HCT116 (cell line): Measurements from ENCODE around the gene KIF5C. TPM values are rescaled to one million over a fixed set of nuclear protein-coding genes. Genes with fewer than 3 reads are reported as not detected.

Experiments
- ATAC-seq: fragments of 200-7000 bp; cut with Tn5 transposase; 2 replicates; pipeline ENCODE4 v1.9.1; 2020; ENCODE audit warnings: mild to moderate bottlenecking, moderate library complexity
- BruUV-seq: library from RNA; stranded (reverse); fragments of 400-500 nt; replicated peaks from 2 replicates; lab custom pipeline; 2021; lab: Mats Ljungman, UMichigan
- CTCF ChIA-PET: fragments of 300-600 bp; sonication (Branson Sonifier 250); formaldehyde crosslinking; loops from one replicate; lab custom pipeline; 2021; ENCODE audit warnings: antibody characterized with exemption; lab: Charles Lee
- POLR2A ChIA-PET: fragments of 300-600, 350-600 bp; sonication (Branson Sonifier 250); formaldehyde crosslinking; loops from one replicate; lab custom pipeline; 2021; ENCODE audit warnings: antibody characterized with exemption; lab: Charles Lee
- RAD21 ChIA-PET, 2 experiments: fragments of 300-600 bp; sonication (Branson Sonifier 250); formaldehyde crosslinking; loops; one replicate each; lab custom pipeline; 2023; ENCODE audit warnings: low total read pairs in 2 of 2; ENCODE audit not compliant: uncharacterized antibody in 2 of 2, unreplicated experiment in 2 of 2, low non-redundant PET in 1 of 2; lab: Charles Lee
- DNase-seq: peaks from one replicate; pipeline ENCODE4 v3.0.0-alpha.2; 2010; ENCODE audit warnings: low read depth, low spot score
- H2AFZ ChIP-seq: fragments of 200-600 bp; shearing (Covaris generic), sonication (generic); 2 replicates; pipeline ENCODE4 v1.6.1; 2017; ENCODE audit warnings: low read depth, mixed run types, mixed read lengths, antibody characterized with exemption, low read length; ENCODE audit not compliant: poor library complexity, severe bottlenecking
- H3K27ac ChIP-seq: 2 replicates; pipeline ENCODE4 v1.5.1; 2012; ENCODE audit warnings: low read depth, low read length
- H3K27me3 ChIP-seq: fragments of 200-600 bp; sonication (generic); 2 replicates; pipeline ENCODE4 v1.6.1; 2016; ENCODE audit warnings: mixed run types, low read length, mixed read lengths; ENCODE audit not compliant: insufficient read depth
- H3K36me3 ChIP-seq, 2 experiments: fragments of 200-500 bp in 1 of 2; fragments of 200-600 bp in 1 of 2; sonication (Bioruptor generic) in 1 of 2; sonication (generic) in 1 of 2; 2 replicates each; pipeline versions ENCODE4 v1.5.1 to v1.6.1; 2014 to 2016; ENCODE audit warnings: low read length in 2 of 2, inconsistent platforms in 1 of 2, mixed read lengths in 1 of 2, mixed run types in 1 of 2; ENCODE audit not compliant: insufficient read depth in 2 of 2, control insufficient read depth in 1 of 2
- H3K4me1 ChIP-seq, 2 experiments: fragments of 200-600 bp in 1 of 2; sonication (generic) in 1 of 2; 2 replicates each; pipeline versions ENCODE4 v1.5.1 to v1.6.1; 2012 to 2017; ENCODE audit warnings: low read length in 2 of 2, inconsistent platforms in 1 of 2, mild to moderate bottlenecking in 1 of 2, mixed read lengths in 1 of 2, mixed run types in 1 of 2, moderate library complexity in 1 of 2; ENCODE audit not compliant: insufficient read depth in 2 of 2, control insufficient read depth in 1 of 2
- H3K4me2 ChIP-seq: fragments of 200-600 bp; sonication (generic); 2 replicates; pipeline ENCODE4 v1.6.1; 2017; ENCODE audit warnings: mixed run types, low read length, mixed read lengths
- H3K4me3 ChIP-seq, 2 experiments: fragments of 200-600 bp in 1 of 2; sonication (generic) in 1 of 2; replicated peaks in 1 of 2; 2 replicates each; pipeline ENCODE4 v1.5.1; 2011 to 2016; ENCODE audit warnings: low read length in 2 of 2, control low read depth in 1 of 2, low read depth in 1 of 2, mild to moderate bottlenecking in 1 of 2, mixed read lengths in 1 of 2, mixed run types in 1 of 2
- H3K79me2 ChIP-seq: fragments of 200-600 bp; sonication (generic); 2 replicates; pipeline ENCODE4 v1.6.1; 2017; ENCODE audit warnings: mild to moderate bottlenecking, mixed run types, low read length, moderate library complexity, mixed read lengths; ENCODE audit not compliant: insufficient read depth
- H3K9ac ChIP-seq: fragments of 200-600 bp; sonication (generic); 2 replicates; pipeline ENCODE4 v1.6.1; 2016; ENCODE audit warnings: low read length, mixed read lengths
- H3K9me2 ChIP-seq: fragments of 200-600 bp; sonication (generic), shearing (Covaris generic); 2 replicates; pipeline ENCODE4 v1.6.1; 2017; ENCODE audit warnings: mixed run types, mild to moderate bottlenecking, moderate library complexity; ENCODE audit not compliant: insufficient read depth
- H3K9me3 ChIP-seq, 2 experiments: fragments of 200-500 bp in 1 of 2; fragments of 200-600 bp in 1 of 2; sonication (Bioruptor generic) in 1 of 2; sonication (generic) in 1 of 2; 2 replicates each; pipeline ENCODE4 v1.6.1; 2014 to 2017; ENCODE audit warnings: low read length in 2 of 2, mixed read lengths in 2 of 2, inconsistent platforms in 1 of 2, low read depth in 1 of 2, mild to moderate bottlenecking in 1 of 2, mixed run types in 1 of 2, moderate library complexity in 1 of 2; ENCODE audit not compliant: control insufficient read depth in 1 of 2, insufficient read depth in 1 of 2
- H4K20me1 ChIP-seq: fragments of 200-600 bp; sonication (generic), shearing (Covaris generic); 2 replicates; pipeline ENCODE4 v1.6.1; 2017; ENCODE audit warnings: mixed run types, mild to moderate bottlenecking, moderate library complexity; ENCODE audit not compliant: insufficient read depth
- CEBPB ChIP-seq: IDR thresholded peaks from 2 replicates; pipeline ENCODE4 v1.6.1; 2012; ENCODE audit warnings: low read depth
- EZH2 ChIP-seq: fragments of 200-600 bp; sonication (generic); IDR thresholded peaks from 2 replicates; pipeline ENCODE4 v1.6.1; 2017; ENCODE audit warnings: antibody characterized with exemption, mixed run types
- EZH2phosphoT487 ChIP-seq: fragments of 200-600 bp; IDR thresholded peaks from 2 replicates; pipeline ENCODE4 v1.6.1; 2018; ENCODE audit warnings: antibody characterized with exemption, borderline replicate concordance
- FOSL1 ChIP-seq: IDR thresholded peaks from 2 replicates; pipeline ENCODE4 v1.6.1; 2012; ENCODE audit warnings: low read depth
- JUND ChIP-seq: IDR thresholded peaks from 2 replicates; pipeline ENCODE4 v1.6.1; 2012
- POLR2A ChIP-seq: IDR thresholded peaks from 2 replicates; pipeline ENCODE4 v1.7.0; 2011; ENCODE audit warnings: borderline replicate concordance; ENCODE audit not compliant: insufficient read depth, insufficient read length; ENCODE audit errors: extremely low read depth
- POLR2AphosphoS5 ChIP-seq: IDR thresholded peaks from 2 replicates; pipeline ENCODE4 v1.6.1; 2011; ENCODE audit warnings: mild to moderate bottlenecking, low read depth, low read length, moderate library complexity
- YY1 ChIP-seq: IDR thresholded peaks from 2 replicates; pipeline ENCODE4 v1.6.1; 2011; ENCODE audit warnings: low read length, low read depth, moderate library complexity, mild to moderate bottlenecking; ENCODE audit not compliant: insufficient replicate concordance; ENCODE audit errors: extremely low read depth
- ZNF274 ChIP-seq: fragments of 200-500 bp; sonication (Bioruptor generic); IDR thresholded peaks from 2 replicates; pipeline ENCODE4 v1.6.1; 2014; ENCODE audit warnings: mild to moderate bottlenecking, low read depth, low read length, inconsistent platforms
- intact Hi-C: fragments of 100-400 bp; cut with micrococcal nuclease; formaldehyde crosslinking; loops from 2 replicates; pipeline ENCODE4 v1.10.0; 2022
- total RNA-seq: library from RNA; stranded (reverse); gene quantifications from one replicate; pipeline ENCODE4 v1.2.1, GENCODE V29; 2021; ENCODE audit not compliant: unreplicated experiment
- TF ChIP-seq, protein P1 (sequence below): IDR thresholded peaks from 2 replicates; pipeline ENCODE4 v1.6.1; 2012; ENCODE audit warnings: low read depth
- TF ChIP-seq, protein P2 (sequence below), 3 experiments: fragments of 200-600 bp in 1 of 3; sonication (generic) in 1 of 3; IDR thresholded peaks in 2 of 3; conservative IDR thresholded peaks in 1 of 3; 2 replicates each; pipeline ENCODE4 v1.5.1; 2012 to 2017; ENCODE audit warnings: low read depth in 2 of 3, low read length in 2 of 3, antibody characterized with exemption in 1 of 3, borderline replicate concordance in 1 of 3, control low read depth in 1 of 3, mild to moderate bottlenecking in 1 of 3, mixed read lengths in 1 of 3, mixed run types in 1 of 3, moderate library complexity in 1 of 3; ENCODE audit not compliant: insufficient read depth in 1 of 3
- TF ChIP-seq, protein P3 (sequence below): IDR thresholded peaks from 2 replicates; pipeline ENCODE4 v1.6.1; 2011; ENCODE audit warnings: mild to moderate bottlenecking, low read length, moderate library complexity; ENCODE audit not compliant: insufficient replicate concordance; ENCODE audit errors: extremely low read depth
- TF ChIP-seq, protein P4 (sequence below): IDR thresholded peaks from 2 replicates; pipeline ENCODE4 v1.6.1; 2012
- TF ChIP-seq, protein P5 (sequence below): IDR thresholded peaks from 2 replicates; pipeline ENCODE4 v1.6.1; 2012

KIF5C gene
- total RNA-seq, 1 experiment from 2014 or later: 6.5 TPM

DNA sequence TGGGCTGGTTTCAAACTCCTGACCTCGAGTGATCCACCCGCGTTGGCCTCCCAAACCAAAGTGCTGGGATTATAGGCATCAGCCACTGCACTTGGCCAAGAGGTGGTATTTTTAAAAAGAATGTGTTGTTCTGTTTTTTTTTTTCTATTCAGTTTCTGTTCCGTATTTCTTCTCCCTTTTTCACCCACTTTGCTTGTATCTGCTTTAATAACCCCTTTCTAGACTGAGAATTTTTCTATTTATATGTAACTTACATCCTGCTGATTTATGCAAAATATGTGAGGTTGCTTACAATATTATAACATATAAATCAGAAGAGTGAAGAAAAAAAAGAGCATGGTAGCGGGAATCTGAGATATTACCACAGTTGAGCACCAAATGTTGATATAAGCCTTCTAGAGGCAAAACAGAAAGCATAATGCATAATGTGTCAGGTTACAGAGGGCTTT is 146.3 kb downstream of the KIF5C start:
- ChIA-PET CTCF (no interaction called here), RAD21 (interaction anchor here in 1 of 2 experiments (0.7 kb wide), 1 partner anchor 466 kb away, joined by 4 read pairs; no protein-coding TSS in a partner anchor), POLR2A (no interaction called here)
- Histone ChIP-seq H3K9me2 (no peaks in the 10 kb centered on the region), H3K36me3 (no peaks in the 10 kb centered on the region), H3K4me3 (no peak overlapping the region), H3K79me2 (no peaks in the 10 kb centered on the region), H3K27ac (no peak overlapping the region), H3K4me2 (no peak overlapping the region), H2AFZ (no peak overlapping the region), H3K9ac (no peak overlapping the region), H3K27me3 (no peaks in the 10 kb centered on the region), H3K4me1 (no peaks in the 10 kb centered on the region), H3K9me3 (no peaks in the 10 kb centered on the region), H4K20me1 (no peaks in the 10 kb centered on the region)
- no peak for ATAC-seq
- intact Hi-C loops: no loop called here
- DNase-seq: no peak
- BruUV-seq: no TSS peak
- TF ChIP-seq CEBPB (no peak), FOSL1 (no peak), POLR2A (no peak), EZH2phosphoT487 (no peak), YY1 (no peak), ZNF274 (no peak), POLR2AphosphoS5 (no peak), JUND (no peak), EZH2 (no peak)
- TF ChIP-seq, protein P1, sequence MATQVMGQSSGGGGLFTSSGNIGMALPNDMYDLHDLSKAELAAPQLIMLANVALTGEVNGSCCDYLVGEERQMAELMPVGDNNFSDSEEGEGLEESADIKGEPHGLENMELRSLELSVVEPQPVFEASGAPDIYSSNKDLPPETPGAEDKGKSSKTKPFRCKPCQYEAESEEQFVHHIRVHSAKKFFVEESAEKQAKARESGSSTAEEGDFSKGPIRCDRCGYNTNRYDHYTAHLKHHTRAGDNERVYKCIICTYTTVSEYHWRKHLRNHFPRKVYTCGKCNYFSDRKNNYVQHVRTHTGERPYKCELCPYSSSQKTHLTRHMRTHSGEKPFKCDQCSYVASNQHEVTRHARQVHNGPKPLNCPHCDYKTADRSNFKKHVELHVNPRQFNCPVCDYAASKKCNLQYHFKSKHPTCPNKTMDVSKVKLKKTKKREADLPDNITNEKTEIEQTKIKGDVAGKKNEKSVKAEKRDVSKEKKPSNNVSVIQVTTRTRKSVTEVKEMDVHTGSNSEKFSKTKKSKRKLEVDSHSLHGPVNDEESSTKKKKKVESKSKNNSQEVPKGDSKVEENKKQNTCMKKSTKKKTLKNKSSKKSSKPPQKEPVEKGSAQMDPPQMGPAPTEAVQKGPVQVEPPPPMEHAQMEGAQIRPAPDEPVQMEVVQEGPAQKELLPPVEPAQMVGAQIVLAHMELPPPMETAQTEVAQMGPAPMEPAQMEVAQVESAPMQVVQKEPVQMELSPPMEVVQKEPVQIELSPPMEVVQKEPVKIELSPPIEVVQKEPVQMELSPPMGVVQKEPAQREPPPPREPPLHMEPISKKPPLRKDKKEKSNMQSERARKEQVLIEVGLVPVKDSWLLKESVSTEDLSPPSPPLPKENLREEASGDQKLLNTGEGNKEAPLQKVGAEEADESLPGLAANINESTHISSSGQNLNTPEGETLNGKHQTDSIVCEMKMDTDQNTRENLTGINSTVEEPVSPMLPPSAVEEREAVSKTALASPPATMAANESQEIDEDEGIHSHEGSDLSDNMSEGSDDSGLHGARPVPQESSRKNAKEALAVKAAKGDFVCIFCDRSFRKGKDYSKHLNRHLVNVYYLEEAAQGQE: no peak
- TF ChIP-seq, protein P2, sequence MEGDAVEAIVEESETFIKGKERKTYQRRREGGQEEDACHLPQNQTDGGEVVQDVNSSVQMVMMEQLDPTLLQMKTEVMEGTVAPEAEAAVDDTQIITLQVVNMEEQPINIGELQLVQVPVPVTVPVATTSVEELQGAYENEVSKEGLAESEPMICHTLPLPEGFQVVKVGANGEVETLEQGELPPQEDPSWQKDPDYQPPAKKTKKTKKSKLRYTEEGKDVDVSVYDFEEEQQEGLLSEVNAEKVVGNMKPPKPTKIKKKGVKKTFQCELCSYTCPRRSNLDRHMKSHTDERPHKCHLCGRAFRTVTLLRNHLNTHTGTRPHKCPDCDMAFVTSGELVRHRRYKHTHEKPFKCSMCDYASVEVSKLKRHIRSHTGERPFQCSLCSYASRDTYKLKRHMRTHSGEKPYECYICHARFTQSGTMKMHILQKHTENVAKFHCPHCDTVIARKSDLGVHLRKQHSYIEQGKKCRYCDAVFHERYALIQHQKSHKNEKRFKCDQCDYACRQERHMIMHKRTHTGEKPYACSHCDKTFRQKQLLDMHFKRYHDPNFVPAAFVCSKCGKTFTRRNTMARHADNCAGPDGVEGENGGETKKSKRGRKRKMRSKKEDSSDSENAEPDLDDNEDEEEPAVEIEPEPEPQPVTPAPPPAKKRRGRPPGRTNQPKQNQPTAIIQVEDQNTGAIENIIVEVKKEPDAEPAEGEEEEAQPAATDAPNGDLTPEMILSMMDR (IDR thresholded peaks at IDR 0.05 in 2 of 3, conservative IDR thresholded peaks at IDR 0.05 in 1 of 3; ENCODE audit: borderline replicate concordance in 1 of 3, insufficient read depth in 1 of 3, low read depth in 2 of 3, low read length in 2 of 3): no peak
- TF ChIP-seq, protein P3, sequence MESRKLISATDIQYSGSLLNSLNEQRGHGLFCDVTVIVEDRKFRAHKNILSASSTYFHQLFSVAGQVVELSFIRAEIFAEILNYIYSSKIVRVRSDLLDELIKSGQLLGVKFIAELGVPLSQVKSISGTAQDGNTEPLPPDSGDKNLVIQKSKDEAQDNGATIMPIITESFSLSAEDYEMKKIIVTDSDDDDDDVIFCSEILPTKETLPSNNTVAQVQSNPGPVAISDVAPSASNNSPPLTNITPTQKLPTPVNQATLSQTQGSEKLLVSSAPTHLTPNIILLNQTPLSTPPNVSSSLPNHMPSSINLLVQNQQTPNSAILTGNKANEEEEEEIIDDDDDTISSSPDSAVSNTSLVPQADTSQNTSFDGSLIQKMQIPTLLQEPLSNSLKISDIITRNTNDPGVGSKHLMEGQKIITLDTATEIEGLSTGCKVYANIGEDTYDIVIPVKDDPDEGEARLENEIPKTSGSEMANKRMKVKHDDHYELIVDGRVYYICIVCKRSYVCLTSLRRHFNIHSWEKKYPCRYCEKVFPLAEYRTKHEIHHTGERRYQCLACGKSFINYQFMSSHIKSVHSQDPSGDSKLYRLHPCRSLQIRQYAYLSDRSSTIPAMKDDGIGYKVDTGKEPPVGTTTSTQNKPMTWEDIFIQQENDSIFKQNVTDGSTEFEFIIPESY: no peak
- TF ChIP-seq, protein P4, sequence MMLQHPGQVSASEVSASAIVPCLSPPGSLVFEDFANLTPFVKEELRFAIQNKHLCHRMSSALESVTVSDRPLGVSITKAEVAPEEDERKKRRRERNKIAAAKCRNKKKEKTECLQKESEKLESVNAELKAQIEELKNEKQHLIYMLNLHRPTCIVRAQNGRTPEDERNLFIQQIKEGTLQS: no peak
- TF ChIP-seq, protein P5, sequence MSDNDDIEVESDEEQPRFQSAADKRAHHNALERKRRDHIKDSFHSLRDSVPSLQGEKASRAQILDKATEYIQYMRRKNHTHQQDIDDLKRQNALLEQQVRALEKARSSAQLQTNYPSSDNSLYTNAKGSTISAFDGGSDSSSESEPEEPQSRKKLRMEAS: no peak
